Stimulated activated CD4-positive, alpha-beta T cell treated with anti-CD3 and anti-CD28 coated beads, Interleukin-1b, Interleukin-23, amount 100 ng/mL, for 4 hours (primary cell): Measurements from ENCODE around the gene SOX5.
"Not testable (repeated sequence)": the region's sequence is repeated elsewhere in the genome, so short reads cannot be mapped to it uniquely, and the experiment has no call there.

Experiments
- DNase-seq, 2 donors: peaks; one replicate each; pipeline ENCODE4 v3.0.0-alpha.2; 2020; ENCODE audit warnings: low read depth in 2 of 2

The SOX5 gene

GRCh38 chr12:23757541-23757962, 191.9 kb downstream of the SOX5 start:
- DNase-seq: no peak

GRCh38 chr12:23756416-23756815, 193.1 kb downstream of the SOX5 start:
- no peak for DNase-seq

- DNase-seq: no peak
Measured at GRCh38 chr12:23753628-23754365, 195.7 kb downstream of the SOX5 start.

GRCh38 chr12:23752245-23752644, 197.2 kb downstream of the SOX5 start:
- DNase-seq: no peak

GRCh38 chr12:23751641-23752040, 197.8 kb downstream of the SOX5 start:
- no peak for DNase-seq

- no peak for DNase-seq
Measured at GRCh38 chr12:23750923-23751322, 198.5 kb downstream of the SOX5 start.

GRCh38 chr12:23744696-23745095, 204.8 kb downstream of the SOX5 start:
- no peak for DNase-seq

- DNase-seq: no peak
Measured at GRCh38 chr12:23742574-23742973, 206.9 kb downstream of the SOX5 start.

- DNase-seq: no peak
Measured at GRCh38 chr12:23731493-23731892, 218.0 kb downstream of the SOX5 start.

GRCh38 chr12:23731035-23731434, 218.4 kb downstream of the SOX5 start:
- no peak for DNase-seq

GRCh38 chr12:23729359-23729758, 220.1 kb downstream of the SOX5 start:
- DNase-seq: no peak

- no peak for DNase-seq
Measured at GRCh38 chr12:23726646-23727045, 222.8 kb downstream of the SOX5 start.

GRCh38 chr12:23722655-23723054, 226.8 kb downstream of the SOX5 start:
- no peak for DNase-seq

- no peak for DNase-seq
Measured at GRCh38 chr12:23721268-23721667, 228.2 kb downstream of the SOX5 start.

GRCh38 chr12:23719493-23719892, 230.0 kb downstream of the SOX5 start:
- no peak for DNase-seq

GRCh38 chr12:23710361-23710760, 239.1 kb downstream of the SOX5 start:
- not testable (repeated sequence) for DNase-seq

GRCh38 chr12:23708185-23708837, 241.2 kb downstream of the SOX5 start:
- no peak for DNase-seq

GRCh38 chr12:23707270-23707669, 242.2 kb downstream of the SOX5 start:
- no peak for DNase-seq

GRCh38 chr12:23704992-23705943, 244.2 kb downstream of the SOX5 start:
- DNase-seq: no peak

- no peak for DNase-seq
Measured at GRCh38 chr12:23703051-23703450, 246.4 kb downstream of the SOX5 start.

- DNase-seq: no peak
Measured at GRCh38 chr12:23699031-23699430, 250.4 kb downstream of the SOX5 start.

- no peak for DNase-seq
Measured at GRCh38 chr12:23694920-23695319, 254.6 kb downstream of the SOX5 start.
